Stimulated activated naive B cell treated with anti-CD40 and anti-IgM and Interleukin-4, amounts not matched to agents 10 μg/mL and 1 μg/mL and 100 μg/mL, for 72 hours (primary cell): Measurements from ENCODE around the gene MYLIP.

Experiments
- ATAC-seq, 2 donors: fragments of 150-1000 bp; cut with Tn5 transposase; replicated peaks; 2 replicates each; pipeline ENCODE4 v1.10.0; 2021; ENCODE audit warnings: moderate library complexity in 1 of 2
- DNase-seq: peaks from one replicate; pipeline ENCODE4 v3.0.0; 2021
- H3K27ac Mint-ChIP-seq: one replicate; pipeline ENCODE4 v1.8.0; 2022; ENCODE audit warnings: mild to moderate bottlenecking, mixed read lengths
- H3K27me3 Mint-ChIP-seq, 2 donors: one replicate each; pipeline ENCODE4 v1.8.0; 2022; ENCODE audit warnings: mixed read lengths in 2 of 2
- H3K36me3 Mint-ChIP-seq, 2 donors: one replicate each; pipeline ENCODE4 v1.8.0; 2022; ENCODE audit warnings: mixed read lengths in 2 of 2, mild to moderate bottlenecking in 1 of 2
- H3K4me1 Mint-ChIP-seq, 2 donors: one replicate each; pipeline ENCODE4 v1.8.0; 2022; ENCODE audit warnings: mixed read lengths in 2 of 2, mild to moderate bottlenecking in 1 of 2
- H3K4me3 Mint-ChIP-seq, 2 donors: one replicate each; pipeline ENCODE4 v1.8.0; 2022; ENCODE audit warnings: mild to moderate bottlenecking in 2 of 2, mixed read lengths in 2 of 2, moderate library complexity in 1 of 2
- H3K9me3 Mint-ChIP-seq, 2 donors: one replicate each; pipeline ENCODE4 v1.8.0; 2022; ENCODE audit warnings: mixed read lengths in 2 of 2, mild to moderate bottlenecking in 1 of 2

MYLIP gene

GRCh38 chr6:16179970-16180431, 51.1 kb downstream of the MYLIP start:
- H3K4me3 Mint-ChIP-seq, result peak overlapping the region; percentile 48 to 53
- H3K27me3 Mint-ChIP-seq, result peaks cover 3 to 5% of the 10 kb centered on the region in 2 donors
- DNase-seq, result no peak
- peaks cover 0 to 3% of the 10 kb centered on the region in 2 donors for H3K9me3 Mint-ChIP-seq
- no peaks in the 10 kb centered on the region for H3K36me3 Mint-ChIP-seq
- H3K4me1 Mint-ChIP-seq, result peaks cover 16 to 22% of the 10 kb centered on the region in 2 donors
- peak; percentile 21 to 29 for ATAC-seq
- peak overlapping the region; percentile 74 for H3K27ac Mint-ChIP-seq

GRCh38 chr6:16180696-16181438, 52.0 kb downstream of the MYLIP start:
- H3K4me1 Mint-ChIP-seq, result peaks cover 16 to 22% of the 10 kb centered on the region in 2 donors
- ATAC-seq (no peak), DNase-seq (no peak)
- H3K4me3 Mint-ChIP-seq, result no peak overlapping the region
- H3K27me3 Mint-ChIP-seq, result peaks cover 3 to 5% of the 10 kb centered on the region in 2 donors
- no peak overlapping the region for H3K27ac Mint-ChIP-seq
- no peaks in the 10 kb centered on the region for H3K36me3 Mint-ChIP-seq
- peaks cover 0 to 3% of the 10 kb centered on the region in 2 donors for H3K9me3 Mint-ChIP-seq

GRCh38 chr6:16181439-16182297, 52.8 kb downstream of the MYLIP start:
- ATAC-seq (peak in 1 of 2 donors; percentile 49), DNase-seq (no peak)
- Mint-ChIP-seq H3K27ac (no peak overlapping the region), H3K27me3 (peaks cover 1% of the 10 kb centered on the region in 2 donors), H3K4me1 (peaks cover 16 to 22% of the 10 kb centered on the region in 2 donors), H3K36me3 (no peaks in the 10 kb centered on the region), H3K4me3 (no peak overlapping the region), H3K9me3 (peaks cover 0 to 3% of the 10 kb centered on the region in 2 donors)

GRCh38 chr6:16183187-16183664, 54.3 kb downstream of the MYLIP start:
- Mint-ChIP-seq H3K36me3 (no peaks in the 10 kb centered on the region), H3K27ac (peak overlapping the region; percentile 14), H3K4me1 (peaks cover 16 to 22% of the 10 kb centered on the region in 2 donors), H3K4me3 (peak overlapping the region in 1 of 2 donors; percentile 39), H3K9me3 (peaks cover 0 to 3% of the 10 kb centered on the region in 2 donors), H3K27me3 (peaks cover 0 to 2% of the 10 kb centered on the region in 2 donors)
- DNase-seq, result no peak
- peak in 1 of 2 donors; percentile 19 for ATAC-seq

GRCh38 chr6:16184129-16184528, 55.2 kb downstream of the MYLIP start:
- DNase-seq (peak; percentile 32), ATAC-seq (peak; percentile 89 to 90)
- Mint-ChIP-seq H3K4me1 (peaks cover 16 to 22% of the 10 kb centered on the region in 2 donors), H3K27ac (peak overlapping the region; percentile 34), H3K36me3 (no peaks in the 10 kb centered on the region), H3K9me3 (peaks cover 0 to 3% of the 10 kb centered on the region in 2 donors), H3K27me3 (peaks cover 0 to 5% of the 10 kb centered on the region in 2 donors), H3K4me3 (no peak overlapping the region)

GRCh38 chr6:16184551-16184950, 55.7 kb downstream of the MYLIP start:
- Mint-ChIP-seq H3K9me3 (peaks cover 0 to 3% of the 10 kb centered on the region in 2 donors), H3K36me3 (no peaks in the 10 kb centered on the region), H3K4me1 (peaks cover 16 to 22% of the 10 kb centered on the region in 2 donors), H3K4me3 (no peak overlapping the region), H3K27me3 (peaks cover 0 to 5% of the 10 kb centered on the region in 2 donors), H3K27ac (no peak overlapping the region)
- ATAC-seq (no peak), DNase-seq (no peak)

- Mint-ChIP-seq H3K4me1 (peaks cover 6 to 12% of the 10 kb centered on the region in 2 donors), H3K36me3 (no peaks in the 10 kb centered on the region), H3K9me3 (no peaks in the 10 kb centered on the region), H3K4me3 (no peak overlapping the region), H3K27ac (no peak overlapping the region), H3K27me3 (peaks cover 0 to 5% of the 10 kb centered on the region in 2 donors)
- ATAC-seq, result no peak
- DNase-seq, result no peak
These were observed 58.3 kb downstream of the MYLIP start for GRCh38 chr6:16187176-16187575.

GRCh38 chr6:16190214-16190613, 61.3 kb downstream of the MYLIP start:
- H3K4me1 Mint-ChIP-seq, result no peaks in the 10 kb centered on the region
- ATAC-seq (no peak), DNase-seq (no peak)
- no peaks in the 10 kb centered on the region for H3K36me3 Mint-ChIP-seq
- H3K4me3 Mint-ChIP-seq, result no peak overlapping the region
- no peaks in the 10 kb centered on the region for H3K9me3 Mint-ChIP-seq
- H3K27me3 Mint-ChIP-seq, result peaks cover 11 to 13% of the 10 kb centered on the region in 2 donors
- no peak overlapping the region for H3K27ac Mint-ChIP-seq

GRCh38 chr6:16196260-16196983, 67.5 kb downstream of the MYLIP start:
- H3K9me3 Mint-ChIP-seq, result no peaks in the 10 kb centered on the region
- no peak overlapping the region for H3K4me3 Mint-ChIP-seq
- peaks cover 6 to 21% of the 10 kb centered on the region in 2 donors for H3K27me3 Mint-ChIP-seq
- H3K27ac Mint-ChIP-seq, result no peak overlapping the region
- no peak for DNase-seq
- no peaks in the 10 kb centered on the region for H3K36me3 Mint-ChIP-seq
- ATAC-seq, result no peak
- H3K4me1 Mint-ChIP-seq, result no peaks in the 10 kb centered on the region

GRCh38 chr6:16196984-16197546, 68.2 kb downstream of the MYLIP start:
- Mint-ChIP-seq H3K27ac (no peak overlapping the region), H3K4me1 (no peaks in the 10 kb centered on the region), H3K27me3 (peaks cover 6 to 21% of the 10 kb centered on the region in 2 donors), H3K4me3 (no peak overlapping the region), H3K9me3 (no peaks in the 10 kb centered on the region), H3K36me3 (no peaks in the 10 kb centered on the region)
- no peak for DNase-seq
- no peak for ATAC-seq
